ACHN (cell line): ENCODE data around the gene PEX11G.

Source experiments
- DNase-seq: peaks from one replicate; pipeline ENCODE4 v3.0.0-alpha.2; 2015
- in situ Hi-C: cut with HindIII; loops from 2 replicates; pipeline ENCODE4 v1.10.0; 2017; ENCODE audit warnings: low sequenced_read_pairs, low pct_ligation_motif_present, low pct_unique_long_range_greater_than_20kb

PEX11G gene

DNA sequence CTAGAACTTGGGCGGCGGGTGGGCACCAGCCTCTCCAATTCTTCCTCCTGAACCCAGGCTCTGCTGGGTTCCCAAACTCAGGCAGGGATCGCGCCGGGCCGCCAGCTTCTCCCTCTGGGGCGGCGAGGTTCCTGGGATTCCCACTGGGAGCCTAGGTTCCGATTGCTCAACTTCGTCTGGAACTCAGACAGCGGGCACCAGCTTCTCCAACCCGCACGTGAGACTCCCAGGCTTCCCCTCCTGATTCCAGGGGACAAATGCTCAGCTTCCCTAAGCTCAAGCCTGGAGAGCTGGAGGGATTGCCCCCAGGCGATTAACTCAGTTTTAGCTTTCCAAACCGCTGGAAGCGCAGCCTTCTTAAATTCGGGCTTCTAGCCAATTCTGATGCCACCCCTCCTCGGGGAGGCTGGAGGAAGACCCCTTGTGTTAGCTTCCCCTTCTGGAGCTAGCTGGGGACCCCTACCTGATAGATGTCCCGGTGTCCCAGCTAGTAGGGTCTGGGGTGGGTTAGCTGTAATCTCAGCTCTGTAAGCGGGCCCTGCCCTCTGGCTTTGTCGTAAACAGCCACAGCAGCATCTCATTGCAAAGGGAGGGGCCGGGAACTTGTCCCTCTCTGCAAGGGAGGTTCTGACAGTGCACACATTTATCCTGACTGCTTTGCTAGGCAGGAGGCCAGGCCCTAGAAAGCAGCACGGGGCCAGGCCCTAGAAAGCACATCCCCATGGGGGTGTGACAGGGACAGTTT lies 34.3 kb upstream of the PEX11G start:
- no peak for DNase-seq
- in situ Hi-C loops, result no loop called here

GRCh38 chr19:7522072-7522922 lies 33.5 kb upstream of the PEX11G start, which contains the start of gene MCOLN1:
TSS of gene MCOLN1 (plus strand) at chr19:7522624. CDS start at chr19:7522751, 127 bp downstream.
- peak; percentile 95 for DNase-seq
- in situ Hi-C loops, result no loop called here

DNA sequence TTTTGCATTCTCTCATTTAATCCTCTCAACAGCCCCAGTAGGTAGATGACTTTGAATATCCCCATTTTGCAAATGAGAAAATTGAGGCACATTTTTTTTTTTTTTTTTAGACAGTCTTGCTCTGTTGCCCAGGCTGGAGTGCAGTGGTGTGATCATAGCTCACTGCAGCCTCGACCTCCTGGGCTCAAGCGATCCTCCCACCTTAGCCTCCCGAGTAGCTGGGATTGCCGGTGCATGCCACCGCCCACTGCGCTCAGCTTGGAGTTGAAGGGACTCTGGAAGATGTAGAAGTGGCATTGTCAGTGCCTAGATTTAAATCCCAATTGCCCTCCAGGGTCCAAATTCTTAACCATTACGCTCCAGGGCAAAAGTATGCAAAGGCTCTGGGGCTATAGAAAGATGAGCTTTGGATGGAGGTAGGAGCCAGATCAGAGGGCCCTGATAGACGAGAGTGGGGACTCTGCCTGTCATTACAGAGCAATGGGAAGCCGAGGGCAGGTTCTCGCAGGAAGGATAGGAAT lies 32.8 kb upstream of the PEX11G start:
- no peak for DNase-seq
- in situ Hi-C loops, result no loop called here

DNA sequence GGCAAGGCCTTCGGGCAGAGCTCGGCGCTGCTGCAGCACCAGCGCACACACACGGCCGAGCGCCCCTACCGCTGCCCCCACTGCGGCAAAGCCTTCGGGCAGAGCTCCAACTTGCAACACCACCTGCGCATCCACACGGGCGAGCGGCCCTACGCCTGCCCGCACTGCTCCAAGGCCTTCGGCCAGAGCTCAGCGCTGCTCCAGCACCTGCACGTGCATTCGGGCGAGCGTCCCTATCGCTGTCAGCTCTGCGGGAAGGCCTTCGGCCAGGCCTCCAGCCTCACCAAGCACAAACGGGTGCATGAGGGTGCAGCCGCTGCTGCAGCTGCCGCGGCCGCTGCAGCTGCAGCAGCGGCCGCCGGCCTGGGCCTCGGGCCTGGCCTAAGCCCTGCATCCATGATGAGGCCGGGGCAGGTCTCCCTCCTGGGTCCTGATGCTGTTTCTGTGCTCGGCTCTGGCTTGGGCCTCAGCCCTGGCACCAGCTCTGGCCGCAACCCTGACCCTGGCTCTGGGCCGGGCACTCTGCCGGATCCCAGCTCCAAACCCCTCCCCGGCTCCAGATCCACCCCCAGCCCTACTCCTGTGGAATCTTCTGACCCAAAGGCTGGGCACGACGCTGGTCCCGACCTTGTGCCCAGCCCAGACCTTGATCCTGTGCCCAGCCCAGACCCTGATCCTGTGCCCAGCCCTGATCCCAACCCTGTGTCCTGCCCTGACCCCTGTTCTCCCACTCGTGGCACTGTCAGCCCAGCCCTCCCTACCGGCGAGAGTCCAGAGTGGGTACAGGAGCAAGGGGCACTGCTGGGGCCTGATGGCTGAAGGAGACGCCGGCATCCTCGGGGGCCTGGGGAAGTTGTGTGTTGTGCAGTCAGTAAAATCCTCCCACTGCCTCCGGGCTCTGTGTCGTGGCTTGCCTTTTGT lies 31.6 kb upstream of the PEX11G start:
- DNase-seq, result no peak
- in situ Hi-C loops, result no loop called here

DNA sequence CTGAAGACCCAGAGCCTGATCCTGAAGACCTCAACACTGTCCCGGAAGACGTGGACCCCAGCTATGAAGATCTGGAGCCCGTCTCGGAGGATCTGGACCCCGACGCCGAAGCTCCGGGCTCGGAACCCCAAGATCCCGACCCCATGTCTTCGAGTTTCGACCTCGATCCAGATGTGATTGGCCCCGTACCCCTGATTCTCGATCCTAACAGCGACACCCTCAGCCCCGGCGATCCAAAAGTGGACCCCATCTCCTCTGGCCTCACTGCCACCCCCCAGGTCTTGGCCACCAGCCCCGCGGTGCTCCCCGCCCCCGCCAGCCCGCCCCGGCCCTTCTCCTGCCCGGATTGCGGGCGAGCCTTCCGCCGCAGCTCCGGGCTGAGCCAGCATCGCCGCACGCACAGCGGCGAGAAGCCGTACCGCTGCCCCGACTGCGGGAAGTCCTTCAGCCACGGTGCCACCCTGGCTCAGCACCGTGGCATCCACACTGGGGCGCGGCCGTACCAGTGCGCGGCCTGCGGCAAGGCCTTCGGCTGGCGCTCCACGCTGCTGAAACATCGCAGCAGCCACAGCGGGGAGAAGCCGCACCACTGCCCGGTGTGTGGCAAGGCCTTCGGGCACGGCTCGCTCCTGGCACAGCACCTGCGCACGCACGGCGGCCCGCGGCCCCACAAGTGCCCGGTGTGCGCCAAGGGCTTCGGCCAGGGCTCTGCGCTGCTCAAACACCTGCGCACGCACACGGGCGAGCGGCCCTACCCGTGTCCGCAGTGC lies 30.7 kb upstream of the PEX11G start:
- DNase-seq, result no peak
- in situ Hi-C loops, result no loop called here

DNA sequence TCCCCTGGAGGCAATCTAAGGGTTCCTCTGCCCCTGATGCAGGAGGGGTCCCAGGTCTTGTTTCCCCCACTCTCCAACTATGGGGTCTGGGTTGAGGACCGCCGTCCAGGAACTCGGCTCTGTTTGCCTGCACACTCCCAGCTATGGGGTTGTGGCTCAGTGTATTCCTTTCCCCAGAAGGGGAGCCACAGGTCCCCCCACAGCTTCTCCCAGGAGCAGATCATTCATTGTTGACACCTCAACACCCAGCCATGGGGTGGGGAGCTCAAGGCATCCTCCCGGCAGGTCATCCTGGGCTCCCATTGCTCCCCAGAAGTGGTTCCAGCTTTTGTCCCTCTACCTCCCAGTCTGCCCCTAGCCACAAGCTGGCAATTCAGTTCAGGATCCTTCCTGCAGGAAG lies 28.0 kb upstream of the PEX11G start:
- in situ Hi-C loops, result no loop called here
- DNase-seq, result no peak

- DNase-seq, result no peak
- in situ Hi-C loops, result no loop called here
Observed at GRCh38 chr19:7516333-7516732, 27.5 kb upstream of the PEX11G start.

- DNase-seq, result peak; percentile 56
- in situ Hi-C loops, result no loop called here
Observed at GRCh38 chr19:7515645-7516151, 26.9 kb upstream of the PEX11G start, which contains the start of gene ZNF358. TSS of gene ZNF358 (plus strand) at chr19:7516103. CDS start at chr19:7519243, 3,140 bp downstream.

GRCh38 chr19:7515110-7515644 lies 26.3 kb upstream of the PEX11G start:
- DNase-seq, result no peak
- in situ Hi-C loops, result no loop called here

- in situ Hi-C loops, result no loop called here
- DNase-seq, result no peak
Observed at GRCh38 chr19:7513809-7514642, 25.2 kb upstream of the PEX11G start.

GRCh38 chr19:7512400-7512851 lies 23.6 kb upstream of the PEX11G start:
- in situ Hi-C loops, result no loop called here

DNA sequence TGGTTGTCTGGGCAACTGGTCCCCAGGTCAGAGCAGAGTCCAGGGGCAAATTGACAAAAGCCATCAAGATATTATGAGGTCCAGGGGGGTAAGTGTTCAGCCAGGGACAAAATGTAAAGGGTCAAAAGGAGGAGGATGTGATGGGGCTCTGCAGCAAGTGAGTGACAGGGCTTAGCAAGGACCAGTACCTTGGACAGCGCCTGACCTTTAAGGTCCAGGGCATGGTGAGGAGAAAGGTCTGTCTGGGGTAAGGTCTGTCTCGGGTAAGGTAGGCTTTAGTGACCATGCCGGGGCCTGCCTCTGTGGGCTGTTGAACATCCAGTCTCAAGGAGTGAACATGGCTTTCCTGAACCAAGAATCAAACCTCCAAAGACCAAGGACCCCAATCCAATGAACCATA lies 20.8 kb upstream of the PEX11G start:
- in situ Hi-C loops, result no loop called here
- DNase-seq, result no peak

More at GRCh38 chr19:7512400-7512851, 23.6 kb upstream of the PEX11G start:
- DNase-seq, result no peak

DNA sequence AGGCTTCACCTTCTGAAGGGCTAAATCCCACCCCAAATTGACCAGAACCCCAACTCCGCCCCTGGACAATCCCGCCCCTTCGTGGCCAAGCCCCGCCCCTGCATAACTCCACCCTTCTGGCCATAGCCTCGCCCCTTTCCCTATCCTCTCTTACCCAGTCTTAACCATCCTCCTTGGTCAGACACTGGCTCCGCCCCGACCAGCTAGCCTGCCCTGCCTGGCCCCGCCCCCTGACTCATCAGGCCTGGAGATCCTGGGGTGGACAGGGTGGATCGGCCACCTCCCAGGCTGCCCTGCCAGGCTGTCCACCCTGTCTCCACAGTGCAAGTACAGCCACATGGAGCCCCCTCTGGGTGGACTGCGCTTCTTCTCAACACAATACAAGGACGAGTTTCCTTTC lies 19.0 kb upstream of the PEX11G start:
- peak; percentile 90 for DNase-seq
- in situ Hi-C loops, result no loop called here

GRCh38 chr19:7506385-7507328 lies 17.8 kb upstream of the PEX11G start:
- in situ Hi-C loops, result no loop called here
- peak; percentile 87 for DNase-seq

- in situ Hi-C loops, result no loop called here
- DNase-seq, result peak; percentile 41
Observed at GRCh38 chr19:7505682-7506384, 17.0 kb upstream of the PEX11G start.
